D721Med (cell line): ENCODE results near the gene KLF8.

Source experiments
- DNase-seq: peaks from one replicate; pipeline ENCODE4 v3.0.0; 2011; ENCODE audit warnings: low spot score; ENCODE audit not compliant: insufficient read length
- FAIRE-seq: peaks from 2 replicates; lab custom pipeline; 2011; peaks lifted over from hg19 to GRCh38; lab: Jason Lieb, UNC
- CTCF ChIP-seq: IDR thresholded peaks from 2 replicates; pipeline ENCODE4 v1.5.1; 2012; ENCODE audit warnings: mild to moderate bottlenecking, control low read depth; ENCODE audit not compliant: insufficient read depth; ENCODE audit errors: missing control alignments

The KLF8 gene

GRCh38 chrX:56308726-56309125, 76.6 kb downstream of the KLF8 start:
- no peak for DNase-seq
- no peak for TF ChIP-seq CTCF
- FAIRE-seq = no peak

- no peak for TF ChIP-seq CTCF
- no peak for DNase-seq
- FAIRE-seq = no peak
These were observed 77.7 kb downstream of the KLF8 start for GRCh38 chrX:56309881-56310280.

DNA sequence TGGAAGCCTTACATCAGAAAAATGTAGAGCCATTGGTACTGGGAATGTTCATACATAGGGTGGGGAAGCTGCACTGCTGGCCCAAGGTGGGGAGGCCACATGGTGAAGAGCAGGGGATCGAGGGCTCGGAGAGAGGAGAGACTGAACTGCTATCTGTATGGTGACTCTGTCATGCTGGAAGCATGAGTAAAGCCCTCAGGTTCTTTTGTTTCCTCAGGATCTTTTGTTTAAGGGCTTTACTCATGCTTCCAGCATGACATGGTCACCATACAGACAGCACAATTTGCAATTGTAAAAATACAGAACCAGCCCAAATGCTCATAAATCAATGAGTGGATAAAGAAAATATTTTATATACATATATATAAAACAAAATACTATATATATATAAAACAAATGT, 78.4 kb downstream of the KLF8 start:
- no peak for DNase-seq
- TF ChIP-seq CTCF = no peak
- no peak for FAIRE-seq

- no peak for TF ChIP-seq CTCF
- FAIRE-seq = no peak
- DNase-seq = no peak
These were observed 81.2 kb downstream of the KLF8 start for GRCh38 chrX:56313308-56313707.

DNA sequence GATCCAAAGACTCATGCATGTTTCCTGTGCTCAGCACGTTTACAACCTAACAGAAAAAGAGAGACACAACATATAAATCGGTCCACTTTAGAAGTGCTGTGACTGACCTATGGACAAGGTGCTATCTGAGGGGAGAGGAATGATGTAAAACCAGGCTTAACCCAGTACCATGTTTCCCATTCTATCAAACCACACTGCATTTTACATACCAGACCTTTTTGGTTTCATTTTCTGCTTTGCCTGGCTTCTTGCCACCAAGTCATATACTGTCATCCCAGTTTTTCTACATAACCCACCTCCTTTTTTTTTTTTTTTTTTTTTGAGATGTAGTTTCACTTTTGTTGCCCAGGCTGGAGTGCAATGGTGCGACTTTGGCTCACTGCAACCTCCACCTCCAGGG, 82.2 kb downstream of the KLF8 start:
- FAIRE-seq (no peak), DNase-seq (no peak)
- TF ChIP-seq CTCF = no peak

DNA sequence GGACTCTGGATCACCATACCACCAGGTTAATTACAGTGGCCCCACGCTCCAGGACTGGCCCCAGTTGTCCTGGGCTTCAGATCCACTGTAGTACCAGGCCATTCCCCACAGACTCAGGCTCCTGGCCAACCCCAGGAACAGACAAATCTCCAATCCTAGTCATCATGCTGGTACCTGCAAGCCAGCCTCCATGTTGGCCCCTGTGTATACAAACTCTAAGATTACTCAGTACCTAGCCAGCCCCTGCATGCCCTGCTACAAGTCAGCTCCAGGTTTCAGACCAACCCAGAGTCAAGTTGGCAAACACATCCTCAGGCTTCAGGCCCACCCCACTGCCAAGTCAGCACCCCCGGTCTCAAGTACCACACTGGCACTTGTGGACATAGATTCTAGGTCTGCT, 85.9 kb downstream of the KLF8 start:
- no peak for FAIRE-seq

GRCh38 chrX:56319165-56319564, 87.0 kb downstream of the KLF8 start:
- DNase-seq (no peak), FAIRE-seq (no peak)
- TF ChIP-seq CTCF = no peak

More for the DNA sequence above, 85.9 kb downstream of the KLF8 start:
- TF ChIP-seq CTCF = no peak
- no peak for DNase-seq
